Jurkat, Clone E6-1 (cell line): ENCODE data around the gene UNC80.
A peak's percentile ranks its signal among the peaks of the same experiment; 100 is the strongest.

Source experiments
- DNase-seq: peaks from one replicate; pipeline ENCODE4 v3.0.0-alpha.2; 2011; ENCODE audit warnings: low read depth, low spot score
- H3K4me3 ChIP-seq: 2 replicates; pipeline ENCODE4 v1.5.1; 2011; ENCODE audit warnings: mild to moderate bottlenecking, low read length, control low read depth, moderate library complexity

Gene UNC80

DNA sequence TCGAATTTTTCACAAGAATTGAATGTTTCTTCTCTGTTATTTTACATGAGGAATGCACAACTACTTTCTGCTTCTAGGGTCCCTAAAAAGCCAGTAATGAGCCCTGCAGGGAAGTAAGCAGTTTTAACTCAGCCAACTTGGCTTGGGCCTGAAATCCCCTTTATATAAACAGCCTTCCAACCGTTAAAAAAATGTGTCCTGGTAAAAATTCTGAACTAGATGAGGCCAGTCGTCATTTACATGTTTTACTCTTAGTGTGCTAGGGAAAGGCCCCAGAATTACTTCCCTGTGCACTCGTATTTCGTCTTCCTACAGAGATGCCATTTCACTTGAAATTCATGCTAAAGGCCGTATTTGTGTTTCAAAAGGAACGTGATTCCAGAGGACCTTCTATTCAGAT is 188.4 kb downstream of the UNC80 start:
- H3K4me3 ChIP-seq, result no peak overlapping the region
- no peak for DNase-seq

DNA sequence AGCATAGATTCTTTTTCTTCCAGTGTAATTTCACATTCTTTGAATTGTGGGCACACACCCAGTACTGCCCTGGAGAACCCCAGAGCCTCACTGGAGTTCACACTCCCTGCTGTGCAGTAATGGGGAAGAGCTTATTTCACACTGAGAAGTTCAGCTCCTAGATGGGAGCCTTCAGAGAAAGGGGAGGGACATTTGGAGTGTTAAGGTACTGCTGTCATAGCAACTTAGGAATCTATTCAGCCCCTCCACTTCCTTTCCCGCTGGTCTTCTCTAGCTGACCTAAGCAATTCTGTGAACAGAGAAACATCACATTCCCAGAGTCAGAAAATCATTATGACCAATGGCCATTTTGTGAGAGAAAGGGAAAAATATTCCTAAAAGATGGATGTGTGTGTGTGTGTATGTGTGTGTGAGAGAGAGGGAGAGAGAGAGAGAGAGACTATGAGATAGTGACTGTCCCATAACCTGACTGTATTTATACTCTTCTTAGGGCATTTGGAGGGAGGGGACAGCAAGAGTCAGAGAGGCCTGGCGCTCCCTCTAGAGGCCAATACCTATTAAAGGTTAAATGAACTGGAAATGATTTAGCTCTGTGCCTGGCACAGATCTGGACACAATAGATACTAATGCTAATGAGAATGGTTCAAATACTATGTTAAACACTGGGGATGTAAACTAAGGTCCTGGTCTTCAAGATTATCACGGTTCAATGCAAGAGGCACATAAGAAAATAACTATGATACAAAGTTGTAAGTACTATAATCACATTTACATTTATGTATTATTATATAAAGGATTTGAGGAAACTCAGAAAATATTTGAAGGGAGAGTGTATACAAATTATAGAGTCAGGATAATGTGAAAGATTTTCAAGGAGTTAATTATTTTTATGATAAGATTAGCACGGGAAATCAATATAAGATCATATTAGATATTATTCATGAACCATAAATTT is 189.3 kb downstream of the UNC80 start:
- H3K4me3 ChIP-seq, result no peak overlapping the region

GRCh38 chr2:209965723-209966122 is 194.1 kb downstream of the UNC80 start:
- DNase-seq, result no peak
- no peak overlapping the region for H3K4me3 ChIP-seq

More for the DNA sequence above, 189.3 kb downstream of the UNC80 start:
- DNase-seq, result peak; percentile 39

DNA sequence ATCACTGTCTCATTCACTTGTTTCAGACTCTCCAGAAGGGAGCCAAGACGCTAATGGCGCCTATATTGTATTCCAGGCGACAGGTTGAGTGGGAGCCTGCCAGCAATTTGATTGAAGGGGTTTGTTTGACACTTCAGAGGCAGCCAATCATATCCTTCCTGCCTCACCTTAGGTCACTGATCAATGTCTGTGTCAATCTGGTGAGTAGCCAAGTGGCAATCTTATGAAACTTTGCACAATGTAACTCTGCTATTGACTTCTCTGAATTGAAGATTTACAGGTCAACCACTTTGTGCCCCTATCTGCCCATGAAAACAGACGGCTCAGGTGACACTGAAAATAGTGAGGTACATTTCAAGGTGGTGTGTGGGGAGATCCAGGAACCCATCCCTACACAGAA is 198.1 kb downstream of the UNC80 start:
- DNase-seq, result no peak
- no peak overlapping the region for H3K4me3 ChIP-seq

DNA sequence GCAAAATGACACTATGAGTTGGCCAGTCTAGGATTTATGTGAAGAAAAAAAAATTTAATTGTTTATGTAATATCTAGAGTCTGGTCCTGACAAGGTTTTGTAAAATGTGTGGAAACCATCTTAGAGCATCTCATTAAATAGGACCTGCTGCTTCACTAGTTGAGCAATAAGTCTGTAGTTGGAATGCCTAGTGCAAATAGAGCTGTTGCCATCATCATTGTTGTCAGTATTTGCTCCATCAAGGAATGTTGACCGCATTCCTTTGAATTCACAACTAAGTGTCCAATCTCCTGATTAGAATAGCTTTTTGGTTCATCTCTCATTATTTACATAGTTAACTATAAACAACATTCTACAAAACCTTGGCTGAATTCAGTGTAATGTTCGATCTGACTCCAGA is 198.6 kb downstream of the UNC80 start:
- H3K4me3 ChIP-seq, result no peak overlapping the region
- DNase-seq, result no peak

GRCh38 chr2:209970711-209971110 is 199.1 kb downstream of the UNC80 start:
- DNase-seq, result no peak
- no peak overlapping the region for H3K4me3 ChIP-seq

DNA sequence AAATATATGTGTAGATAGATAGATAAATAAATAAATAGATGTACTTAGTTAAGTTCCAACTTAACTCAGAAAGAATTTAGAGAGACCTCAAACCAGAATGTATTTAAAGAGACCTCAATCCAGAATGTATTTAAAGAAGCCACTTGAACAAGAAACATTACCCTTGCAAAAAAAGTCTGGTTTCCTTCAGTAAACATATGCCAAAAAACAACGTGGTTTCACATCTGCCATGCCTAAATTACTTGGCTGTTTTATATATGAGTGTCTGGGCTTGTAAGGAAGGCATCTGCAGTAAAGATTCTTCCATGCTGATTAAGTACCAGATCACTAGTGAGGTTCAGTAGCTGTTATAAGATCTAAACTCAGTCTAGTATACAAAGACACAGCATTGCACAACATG is 201.7 kb downstream of the UNC80 start:
- DNase-seq, result no peak
- H3K4me3 ChIP-seq, result no peak overlapping the region

DNA sequence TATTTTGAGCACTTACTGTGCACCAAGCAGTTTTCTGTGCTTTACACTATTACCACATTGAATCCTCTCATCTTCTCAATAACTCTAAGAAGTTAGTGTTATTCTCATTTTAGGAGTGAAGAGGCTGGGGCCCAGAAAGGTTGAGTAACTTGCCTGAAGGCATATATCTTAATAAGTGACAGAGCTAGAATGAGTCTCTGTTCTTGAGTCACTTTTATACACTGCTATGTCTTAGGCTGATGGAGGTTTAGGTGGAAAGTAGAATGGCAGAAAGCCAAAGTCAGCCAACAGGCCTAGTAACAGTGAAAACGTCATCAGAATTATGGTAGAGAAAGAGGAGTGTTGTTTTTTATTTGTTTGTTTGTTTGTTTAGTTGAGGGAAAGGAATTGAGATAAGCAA is 202.9 kb downstream of the UNC80 start:
- no peak overlapping the region for H3K4me3 ChIP-seq
- DNase-seq, result no peak

DNA sequence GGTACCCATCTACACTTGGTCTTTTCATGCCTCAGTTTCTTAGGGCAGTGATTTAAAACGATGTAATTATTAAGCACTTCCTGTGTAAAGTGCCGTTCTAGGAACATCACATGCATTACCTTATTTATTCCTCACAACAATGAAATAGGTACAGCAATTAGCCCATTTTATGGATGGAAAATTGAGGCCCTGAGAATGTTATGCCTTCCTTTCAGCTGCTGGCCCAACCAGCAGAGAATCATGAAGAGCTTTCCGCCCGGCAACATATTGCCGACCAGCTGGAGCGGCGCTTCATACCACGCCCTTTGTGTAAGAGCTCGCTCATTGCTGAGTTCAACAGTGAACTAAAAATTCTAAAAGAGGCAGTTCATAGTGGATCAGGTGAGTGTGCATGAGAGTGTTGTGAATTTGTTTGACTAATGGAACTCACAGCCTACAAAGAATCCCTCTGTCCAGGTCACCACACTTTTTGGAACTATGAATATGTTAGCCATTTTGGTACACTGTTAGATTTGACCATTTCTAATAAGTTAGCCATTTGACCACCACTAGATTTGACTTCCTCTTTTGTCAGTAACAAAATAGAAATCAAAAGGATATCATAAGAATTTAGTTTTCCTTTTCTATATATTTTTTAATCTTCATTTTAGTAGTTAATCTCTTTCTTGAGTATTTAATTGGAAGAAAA is 205.2 kb downstream of the UNC80 start:
- no peak for DNase-seq
- H3K4me3 ChIP-seq, result no peak overlapping the region

DNA sequence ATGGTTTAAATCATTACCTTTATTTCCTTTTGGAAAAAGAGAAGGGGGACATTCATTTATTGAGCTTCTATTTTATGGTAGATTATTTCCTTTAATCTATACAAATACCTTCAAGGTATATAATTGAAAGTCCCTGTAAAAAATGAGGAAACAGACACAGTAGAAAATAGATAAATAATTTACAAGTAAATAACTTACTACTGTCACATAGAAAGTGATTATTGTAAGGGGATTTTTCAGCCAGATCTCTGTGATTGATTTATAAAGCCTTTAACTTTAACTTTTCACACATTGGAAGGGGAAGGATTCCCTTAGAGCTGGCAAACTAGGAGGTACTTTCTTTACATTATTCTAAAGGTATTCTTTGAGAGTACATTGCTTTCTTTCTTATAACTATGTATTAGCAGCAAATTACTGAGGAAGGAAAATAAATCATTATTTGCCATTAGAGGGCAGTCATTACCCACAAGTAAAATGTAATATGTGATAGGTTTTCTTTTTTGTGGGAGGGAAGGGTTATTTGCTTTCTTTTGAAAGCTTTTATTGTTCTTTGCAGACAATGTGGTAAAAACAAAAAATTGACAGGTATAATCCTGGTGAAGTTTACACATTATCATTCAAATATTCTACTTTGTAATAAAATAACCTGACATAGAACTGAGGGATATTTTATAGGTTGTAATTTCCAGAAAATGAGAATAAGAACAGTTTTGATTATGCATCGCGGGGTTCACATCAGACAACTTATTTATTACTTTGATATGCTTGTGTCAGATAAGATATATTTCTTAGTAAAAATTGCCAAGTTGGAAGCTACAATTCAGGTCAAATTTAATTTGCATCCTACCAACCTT is 206.0 kb downstream of the UNC80 start:
- H3K4me3 ChIP-seq, result no peak overlapping the region
- peak; percentile 48 for DNase-seq

DNA sequence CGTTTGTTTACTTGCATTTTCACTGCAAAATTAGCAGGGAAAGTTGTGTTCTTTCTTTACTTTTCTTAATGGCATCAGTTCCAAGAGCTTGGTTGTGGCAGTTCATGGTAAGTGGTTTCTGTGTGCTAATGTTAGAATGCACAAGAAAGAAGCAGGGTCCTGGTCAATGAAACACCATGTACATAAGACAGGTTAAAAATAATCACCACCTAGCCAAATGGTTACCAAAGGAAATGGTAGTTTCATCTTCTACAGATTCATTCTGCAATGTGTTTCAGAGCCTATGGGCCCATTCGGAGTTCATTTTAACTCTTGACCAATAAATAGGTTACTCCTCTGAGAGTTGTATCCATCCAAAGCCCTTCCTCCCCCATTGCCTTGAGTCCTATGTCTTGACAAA is 212.7 kb downstream of the UNC80 start:
- H3K4me3 ChIP-seq, result no peak overlapping the region
- DNase-seq, result no peak

- DNase-seq, result no peak
- no peak overlapping the region for H3K4me3 ChIP-seq
Measured at GRCh38 chr2:209985874-209986273, 214.2 kb downstream of the UNC80 start.

DNA sequence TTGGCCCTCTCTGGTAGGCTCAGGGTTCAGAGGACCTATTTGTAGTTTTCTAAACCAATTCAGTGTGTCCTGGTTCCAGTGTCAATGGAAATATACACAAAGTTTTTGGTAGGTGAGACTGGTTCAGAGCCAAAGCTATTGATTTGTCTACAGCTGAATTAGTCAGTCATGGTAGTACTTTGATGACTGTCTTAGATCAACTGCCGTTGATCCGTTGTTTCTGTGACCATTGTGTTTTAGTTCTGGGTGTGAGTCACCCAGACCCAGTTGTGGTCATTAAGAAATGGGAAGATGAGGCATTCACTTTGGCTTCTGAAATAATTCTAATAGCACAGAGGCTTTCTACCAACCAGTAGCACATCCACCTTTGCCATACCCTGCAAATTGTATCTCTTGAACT is 214.8 kb downstream of the UNC80 start:
- no peak overlapping the region for H3K4me3 ChIP-seq
- no peak for DNase-seq

DNA sequence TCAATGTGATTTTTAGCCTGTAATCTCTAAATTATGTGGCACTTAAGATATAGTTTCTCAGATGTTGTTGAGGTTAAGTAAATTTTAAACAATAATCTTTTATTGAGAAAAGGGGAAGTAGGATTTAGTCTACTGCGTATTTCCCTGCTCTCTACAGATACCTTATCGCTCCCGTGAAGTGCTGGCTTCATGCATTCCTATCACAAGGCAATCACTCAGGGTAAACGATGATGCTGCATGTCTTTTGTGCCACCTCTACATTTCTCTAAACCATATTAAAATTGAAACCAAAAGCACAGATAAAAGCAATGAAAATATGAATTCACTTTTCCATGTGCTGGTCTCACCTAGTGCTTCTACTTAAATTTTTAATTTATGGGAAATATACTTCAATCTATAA is 216.4 kb downstream of the UNC80 start:
- no peak overlapping the region for H3K4me3 ChIP-seq
- DNase-seq, result no peak

DNA sequence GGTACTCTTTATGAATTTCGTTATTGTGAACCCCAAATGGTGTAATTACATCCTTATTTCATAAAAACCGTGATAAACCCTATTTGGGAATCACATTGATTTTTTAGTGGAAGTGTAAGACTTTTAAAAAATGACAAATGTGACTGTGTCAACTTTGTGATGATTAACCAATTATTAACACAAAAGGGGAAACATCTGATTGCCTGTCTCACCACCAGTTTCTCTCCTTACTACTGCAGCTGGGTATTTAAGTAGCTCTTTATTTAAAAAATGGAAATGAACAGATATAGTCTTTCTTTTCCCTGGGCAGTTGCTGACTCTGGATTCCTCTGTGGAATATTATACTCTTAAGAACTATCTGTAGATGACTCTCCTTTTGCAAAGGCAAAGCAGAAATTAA is 219.2 kb downstream of the UNC80 start:
- H3K4me3 ChIP-seq, result no peak overlapping the region
- no peak for DNase-seq

DNA sequence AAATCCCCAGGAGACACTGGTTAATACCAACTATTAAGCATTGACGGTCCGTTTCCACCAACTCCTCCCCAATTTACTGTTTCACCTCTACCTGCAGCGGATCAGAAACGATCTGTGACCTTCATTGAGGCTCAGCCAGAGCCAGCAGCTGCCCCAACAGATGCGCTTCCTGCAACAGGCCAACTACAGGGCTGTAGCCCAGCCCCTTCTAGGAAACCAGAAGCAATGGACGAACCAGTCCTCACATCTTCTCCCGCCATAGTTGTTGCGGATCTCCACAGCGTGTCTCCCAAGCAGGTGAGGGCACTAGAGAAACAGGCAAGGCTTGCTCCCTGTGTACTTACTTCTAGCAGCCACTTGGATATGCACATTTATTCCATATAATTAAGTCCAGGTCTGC is 222.3 kb downstream of the UNC80 start:
- no peak for DNase-seq
- H3K4me3 ChIP-seq, result no peak overlapping the region

DNA sequence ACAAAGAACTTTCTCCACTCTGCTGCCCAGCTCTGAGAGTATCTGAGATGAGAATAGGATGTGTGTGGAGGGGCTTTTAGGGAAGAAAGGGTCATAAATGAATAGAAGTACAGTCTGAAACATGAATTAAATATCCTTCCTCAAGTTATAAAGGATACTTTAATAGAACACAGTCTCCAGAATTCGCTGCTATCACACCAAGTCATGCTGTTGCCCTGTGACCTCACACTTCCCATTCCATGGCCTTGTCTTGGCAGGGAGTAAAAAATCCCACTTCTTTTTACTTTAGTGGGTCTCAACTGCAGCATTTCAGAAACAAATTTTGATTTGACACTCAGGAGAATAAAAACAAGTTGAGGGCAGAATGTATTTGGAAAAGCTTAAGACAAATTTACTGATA is 227.0 kb downstream of the UNC80 start:
- H3K4me3 ChIP-seq, result no peak overlapping the region
- no peak for DNase-seq

GRCh38 chr2:210000464-210001324 is 229.1 kb downstream of the UNC80 start:
- DNase-seq, result no peak

More at GRCh38 chr2:210000464-210001324, 229.1 kb downstream of the UNC80 start:
- no peak overlapping the region for H3K4me3 ChIP-seq
